Measurements from ENCODE around the gene KRTAP10-12. TPM values are rescaled to one million over a fixed set of nuclear protein-coding genes. Genes with fewer than 3 reads are reported as not detected.
"Not testable (repeated sequence)": the region's sequence is repeated elsewhere in the genome, so short reads cannot be mapped to it uniquely, and the experiment has no call there.

Gene KRTAP10-12
- total RNA-seq, 4 donors from 2014 or later: not detected

DNA sequence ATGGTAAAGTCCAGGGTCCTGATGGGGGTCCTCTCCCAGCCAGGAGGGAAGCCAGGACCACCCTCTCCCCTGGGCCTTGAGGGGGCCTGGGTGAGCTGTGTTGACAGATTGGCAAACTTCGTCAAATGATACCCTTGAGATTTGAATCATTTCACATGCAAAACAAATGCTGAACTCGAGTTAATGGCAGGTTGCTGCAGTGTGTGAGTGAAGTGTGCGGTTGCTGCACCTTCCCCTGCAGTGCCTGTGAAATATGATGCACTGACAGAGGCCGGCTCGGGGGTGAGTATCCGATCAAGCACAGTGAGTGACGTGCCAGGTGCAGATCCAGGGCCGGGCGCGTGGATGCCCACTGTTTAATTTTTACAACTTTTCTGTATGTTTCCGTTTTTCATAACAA, 9.3 kb upstream of the KRTAP10-12 start:
- in situ Hi-C loops (cut with MboI; ENCODE audit: low pct_ligation_motif_present in 1 of 4, low pct_unique_long_range_greater_than_20kb in 1 of 4, low sequenced_read_pairs in 3 of 4): loop anchor here in 2 of 4 donors (25.0 kb wide), 1 partner anchor 100 kb away; the partner anchor contains the start of genes KRTAP10-5 (in 2 of the 2) and KRTAP10-6 (in 2 of the 2)
- Histone ChIP-seq H3K9me3 (peaks cover 2 to 3% of the 10 kb centered on the region in 2 donors), H3K4me1 (no peaks in the 10 kb centered on the region), H3K4me3 (no peak overlapping the region), H3K27me3 (peaks cover 36% of the 10 kb centered on the region), H3K27ac (no peak overlapping the region), H3K36me3 (no peaks in the 10 kb centered on the region)
- no peak for DNase-seq
- TF ChIP-seq POLR2AphosphoS5 (IDR thresholded peaks at IDR 0.05) (no peak), EP300 (IDR thresholded peaks at IDR 0.05; ENCODE audit: low read depth) (no peak), POLR2A (IDR thresholded peaks at IDR 0.05) (no peak)
- TF ChIP-seq, protein P1, sequence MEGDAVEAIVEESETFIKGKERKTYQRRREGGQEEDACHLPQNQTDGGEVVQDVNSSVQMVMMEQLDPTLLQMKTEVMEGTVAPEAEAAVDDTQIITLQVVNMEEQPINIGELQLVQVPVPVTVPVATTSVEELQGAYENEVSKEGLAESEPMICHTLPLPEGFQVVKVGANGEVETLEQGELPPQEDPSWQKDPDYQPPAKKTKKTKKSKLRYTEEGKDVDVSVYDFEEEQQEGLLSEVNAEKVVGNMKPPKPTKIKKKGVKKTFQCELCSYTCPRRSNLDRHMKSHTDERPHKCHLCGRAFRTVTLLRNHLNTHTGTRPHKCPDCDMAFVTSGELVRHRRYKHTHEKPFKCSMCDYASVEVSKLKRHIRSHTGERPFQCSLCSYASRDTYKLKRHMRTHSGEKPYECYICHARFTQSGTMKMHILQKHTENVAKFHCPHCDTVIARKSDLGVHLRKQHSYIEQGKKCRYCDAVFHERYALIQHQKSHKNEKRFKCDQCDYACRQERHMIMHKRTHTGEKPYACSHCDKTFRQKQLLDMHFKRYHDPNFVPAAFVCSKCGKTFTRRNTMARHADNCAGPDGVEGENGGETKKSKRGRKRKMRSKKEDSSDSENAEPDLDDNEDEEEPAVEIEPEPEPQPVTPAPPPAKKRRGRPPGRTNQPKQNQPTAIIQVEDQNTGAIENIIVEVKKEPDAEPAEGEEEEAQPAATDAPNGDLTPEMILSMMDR (IDR thresholded peaks at IDR 0.05): no peak
- WGBS, 2 donors (ENCODE audit: low coverage in 1 of 2): 55 to 60% methylated on average over 7 to 11 of the region's 11 CpGs
- intact Hi-C loops (cut with DNase I; ENCODE audit: low total_unique reads): no loop called here

DNA sequence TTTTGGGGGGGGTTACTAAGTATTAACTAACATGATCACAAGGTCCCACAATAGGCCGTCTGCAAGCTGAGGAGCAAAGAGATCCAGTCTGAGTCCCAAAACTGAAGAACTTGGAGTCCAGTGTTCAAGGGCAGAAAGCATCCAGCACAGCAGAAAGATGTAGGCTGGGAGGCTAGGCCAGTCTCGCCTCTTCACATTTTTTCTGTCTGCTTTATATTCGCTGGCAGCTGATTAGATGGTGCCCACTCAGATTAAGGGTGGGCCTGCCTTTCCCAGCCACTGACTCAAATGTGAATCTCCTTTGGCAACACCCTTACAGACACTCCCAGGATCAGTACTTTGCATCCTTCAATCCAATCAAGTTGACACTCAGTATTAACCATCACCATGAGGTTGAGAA, 7.2 kb upstream of the KRTAP10-12 start:
- WGBS, 2 donors (ENCODE audit: low coverage in 1 of 2): 80% methylated on average over 3 of the region's 3 CpGs; no CpG with 5 or more reads in 1 of the 2 donors
- not testable (repeated sequence) for H3K4me3 ChIP-seq

DNA sequence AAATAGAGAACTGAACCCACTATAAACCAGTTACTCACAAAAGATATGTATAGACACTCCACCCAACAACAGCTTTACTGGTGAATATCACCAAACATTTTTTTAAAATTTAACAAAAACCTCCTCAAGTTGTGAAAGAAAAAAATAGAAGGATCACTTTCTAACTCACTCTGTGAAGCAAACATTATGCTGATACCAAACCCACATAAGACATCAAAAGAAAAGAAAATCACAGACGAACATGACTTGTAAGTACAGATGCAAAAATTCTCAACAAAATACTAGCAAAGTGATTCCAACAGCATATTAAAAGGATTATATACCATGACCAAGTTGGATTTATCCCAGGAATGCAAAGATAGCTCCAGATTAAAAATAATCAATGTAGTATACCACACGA, 5.3 kb upstream of the KRTAP10-12 start:
- in situ Hi-C loops (cut with MboI; ENCODE audit: low pct_ligation_motif_present in 1 of 4, low pct_unique_long_range_greater_than_20kb in 1 of 4, low sequenced_read_pairs in 3 of 4): loop anchor here in 2 of 4 donors (25.0 kb wide), 1 partner anchor 104 kb away; the partner anchor contains the start of genes KRTAP10-5 (in 2 of the 2) and KRTAP10-6 (in 2 of the 2)
- H3K4me3 ChIP-seq: no peak overlapping the region
- intact Hi-C loops (cut with DNase I; ENCODE audit: low total_unique reads): no loop called here
- WGBS, 2 donors (ENCODE audit: low coverage in 1 of 2): 48 to 50% methylated on average over 2 of the region's 2 CpGs
- H3K4me1 ChIP-seq: no peaks in the 10 kb centered on the region
- no peak overlapping the region for H3K27ac ChIP-seq
- H3K36me3 ChIP-seq: no peaks in the 10 kb centered on the region
- H3K27me3 ChIP-seq: peaks cover 52% of the 10 kb centered on the region
- peaks cover 10% of the 10 kb centered on the region in 2 donors for H3K9me3 ChIP-seq
- TF ChIP-seq EP300 (IDR thresholded peaks at IDR 0.05; ENCODE audit: low read depth): no peak
- TF ChIP-seq, protein P1 (IDR thresholded peaks at IDR 0.05): no peak
- no peak for TF ChIP-seq POLR2AphosphoS5 (IDR thresholded peaks at IDR 0.05)
- no peak for TF ChIP-seq POLR2A (IDR thresholded peaks at IDR 0.05)
- DNase-seq: no peak

More for the DNA sequence above, 7.2 kb upstream of the KRTAP10-12 start:
- DNase-seq; intact Hi-C loops (cut with DNase I; ENCODE audit: low total_unique reads); H3K4me1 ChIP-seq; H3K27ac ChIP-seq; H3K36me3 ChIP-seq: not testable (repeated sequence)
- in situ Hi-C loops (cut with MboI; ENCODE audit: low pct_ligation_motif_present in 1 of 4, low pct_unique_long_range_greater_than_20kb in 1 of 4, low sequenced_read_pairs in 3 of 4): loop anchor here in 2 of 4 donors (25.0 kb wide), 1 partner anchor 102 kb away; the partner anchor contains the start of genes KRTAP10-5 (in 2 of the 2) and KRTAP10-6 (in 2 of the 2)
- H3K9me3 ChIP-seq: peaks cover 10% of the 10 kb centered on the region in 2 donors
- H3K27me3 ChIP-seq: peaks cover 38% of the 10 kb centered on the region

DNA sequence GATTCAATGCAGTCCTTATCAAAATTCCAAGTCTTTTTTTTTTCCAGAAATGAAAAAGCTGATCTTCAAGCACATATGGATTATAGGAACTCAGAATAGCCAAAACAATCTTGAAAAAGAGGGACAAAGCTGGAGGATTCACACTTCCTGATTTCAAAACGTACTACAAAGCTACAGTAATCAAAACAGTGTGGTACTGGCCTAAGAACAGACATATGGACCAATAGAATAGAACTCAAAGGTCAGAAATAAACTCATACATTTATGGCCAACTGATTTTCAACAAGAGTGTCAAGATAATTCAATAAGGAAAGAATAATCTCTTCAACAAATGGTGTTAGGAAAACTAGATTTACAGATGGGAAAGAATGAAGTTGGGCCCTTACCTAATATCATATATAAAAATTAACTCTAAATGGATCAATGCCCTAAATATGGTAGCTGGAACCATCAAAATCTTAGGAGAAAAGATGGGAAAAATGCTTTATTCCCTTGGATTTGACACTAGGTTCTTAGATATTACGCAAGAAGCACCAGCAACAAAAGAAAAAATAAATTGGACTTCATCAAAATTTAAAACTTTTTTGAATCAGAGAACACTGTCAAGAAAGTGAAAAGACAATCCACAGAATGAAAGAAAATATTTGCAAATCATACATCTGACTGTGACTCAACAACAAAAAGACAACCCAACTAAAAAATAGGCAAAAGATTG, 4.0 kb upstream of the KRTAP10-12 start:
- TF ChIP-seq, protein P1 (IDR thresholded peaks at IDR 0.05): no peak
- no peak for TF ChIP-seq POLR2A (IDR thresholded peaks at IDR 0.05)
- TF ChIP-seq EP300 (IDR thresholded peaks at IDR 0.05; ENCODE audit: low read depth): no peak
- no peak for TF ChIP-seq POLR2AphosphoS5 (IDR thresholded peaks at IDR 0.05)
- peaks cover 10% of the 10 kb centered on the region in 2 donors for H3K9me3 ChIP-seq
- WGBS, 2 donors (ENCODE audit: low coverage in 1 of 2): 50 to 60% methylated on average over 2 of the region's 2 CpGs
- in situ Hi-C loops (cut with MboI; ENCODE audit: low pct_ligation_motif_present in 1 of 4, low pct_unique_long_range_greater_than_20kb in 1 of 4, low sequenced_read_pairs in 3 of 4): loop anchor here in 2 of 4 donors (25.0 kb wide), 1 partner anchor 106 kb away; the partner anchor contains the start of genes KRTAP10-5 (in 2 of the 2) and KRTAP10-6 (in 2 of the 2)
- no peaks in the 10 kb centered on the region for H3K36me3 ChIP-seq
- no peak overlapping the region for H3K27ac ChIP-seq
- intact Hi-C loops (cut with DNase I; ENCODE audit: low total_unique reads): no loop called here
- no peaks in the 10 kb centered on the region for H3K4me1 ChIP-seq
- no peak overlapping the region for H3K4me3 ChIP-seq
- peaks cover 55% of the 10 kb centered on the region for H3K27me3 ChIP-seq
- DNase-seq: no peak

All from transverse colon (tissue), 4 donors.